Colonic mucosa (tissue), 4 donors: ENCODE measurements around the gene PRSS36. TPM values are rescaled to one million over a fixed set of nuclear protein-coding genes. Genes with fewer than 3 reads are reported as not detected.
"Not testable (repeated sequence)": the region's sequence is repeated elsewhere in the genome, so short reads cannot be mapped to it uniquely, and the experiment has no call there.

Experiments used
- DNase-seq: peaks from one replicate; pipeline ENCODE4 v3.0.0-alpha.2; 2020
- H3K27ac ChIP-seq: fragments of 200-600 bp; one replicate; pipeline ENCODE4 v1.8.0; 2021
- H3K27me3 ChIP-seq: fragments of 200-600 bp; one replicate; pipeline ENCODE4 v1.8.0; 2021
- H3K36me3 ChIP-seq: fragments of 200-600 bp; one replicate; pipeline ENCODE4 v1.8.0; 2021
- H3K4me1 ChIP-seq: fragments of 200-600 bp; one replicate; pipeline ENCODE4 v1.8.0; 2021; ENCODE audit warnings: mild to moderate bottlenecking
- H3K4me3 ChIP-seq: fragments of 200-600 bp; one replicate; pipeline ENCODE4 v1.8.0; 2021
- H3K9ac ChIP-seq, 2 donors: one replicate each; pipeline ENCODE4 v1.7.0; 2013; ENCODE audit warnings: control low read depth in 2 of 2, low read depth in 2 of 2, low read length in 2 of 2
- H3K9me3 ChIP-seq: fragments of 200-600 bp; one replicate; pipeline ENCODE4 v1.8.0; 2021
- intact Hi-C: fragments of 100-400 bp; cut with DNase I; formaldehyde crosslinking; loops from one replicate; pipeline ENCODE4 v1.14.1; 2022
- total RNA-seq, 2 donors: library from RNA; stranded (reverse); fragmentation: NEBNext Ultra II Directional in 1 of 2; extraction: Animal tissue kit (Norgen Biotek cat#: 25700) in 1 of 2; gene quantifications; one replicate each; pipeline ENCODE4 v1.2.1, GENCODE V29; 2021
- TF ChIP-seq, protein P1 (sequence below): fragments of 200-600 bp; IDR thresholded peaks from one replicate; pipeline ENCODE4 v1.8.0; 2022; ENCODE audit warnings: antibody characterized with exemption, mild to moderate bottlenecking
- donor health status: healthy.
- donor health status: DM: no; HTN: no; CAD: no.
- donor health status: DM: no; HTN: no; CAD: no.

The PRSS36 gene
- total RNA-seq, 2 donors from 2014 or later = 3.6 to 6.4 TPM

DNA sequence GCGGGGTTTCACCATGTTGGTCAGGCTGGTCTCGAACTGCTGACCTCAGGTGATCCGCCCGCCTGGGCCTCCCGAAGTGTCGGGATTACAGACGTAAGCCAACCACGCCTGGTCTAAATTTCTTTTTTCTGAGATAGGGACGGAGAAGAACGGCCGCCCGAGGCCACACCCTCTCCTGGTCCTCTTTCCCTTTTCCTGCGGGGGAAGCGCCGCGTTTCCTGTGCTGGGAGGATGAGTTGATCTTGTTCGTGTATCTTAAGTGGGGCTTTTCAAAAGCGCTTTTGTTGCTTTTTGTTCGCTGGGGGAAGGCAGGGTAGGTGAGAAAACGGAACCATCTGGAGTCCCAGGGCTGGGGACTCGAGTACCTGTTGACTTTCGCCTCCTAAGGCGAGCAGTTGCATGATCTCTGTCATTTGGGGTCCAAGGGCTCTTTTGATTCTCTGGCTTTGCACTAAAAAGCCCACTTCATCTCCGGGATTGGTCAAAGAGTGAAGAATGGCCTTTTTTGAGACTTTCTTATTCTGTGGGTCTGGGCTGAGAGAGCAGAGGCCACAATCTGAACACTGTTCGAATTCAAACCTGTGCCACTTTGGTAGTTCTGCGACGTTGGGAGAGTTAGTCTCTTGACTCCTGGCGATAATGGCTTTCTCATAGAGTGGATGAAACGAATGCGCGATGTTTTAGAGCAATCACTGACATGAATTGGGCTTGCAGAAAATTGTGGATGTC is 31.4 kb upstream of the PRSS36 start:
- DNase-seq = peak; percentile 54
- peak overlapping the region; percentile 90 to 95 for H3K9ac ChIP-seq
- peaks cover 16% of the 10 kb centered on the region for H3K36me3 ChIP-seq
- H3K4me1 ChIP-seq = peaks cover 14% of the 10 kb centered on the region
- no peaks in the 10 kb centered on the region for H3K27me3 ChIP-seq
- H3K4me3 ChIP-seq = peak overlapping the region; percentile 79
- no peaks in the 10 kb centered on the region for H3K9me3 ChIP-seq
- TF ChIP-seq, protein P1, sequence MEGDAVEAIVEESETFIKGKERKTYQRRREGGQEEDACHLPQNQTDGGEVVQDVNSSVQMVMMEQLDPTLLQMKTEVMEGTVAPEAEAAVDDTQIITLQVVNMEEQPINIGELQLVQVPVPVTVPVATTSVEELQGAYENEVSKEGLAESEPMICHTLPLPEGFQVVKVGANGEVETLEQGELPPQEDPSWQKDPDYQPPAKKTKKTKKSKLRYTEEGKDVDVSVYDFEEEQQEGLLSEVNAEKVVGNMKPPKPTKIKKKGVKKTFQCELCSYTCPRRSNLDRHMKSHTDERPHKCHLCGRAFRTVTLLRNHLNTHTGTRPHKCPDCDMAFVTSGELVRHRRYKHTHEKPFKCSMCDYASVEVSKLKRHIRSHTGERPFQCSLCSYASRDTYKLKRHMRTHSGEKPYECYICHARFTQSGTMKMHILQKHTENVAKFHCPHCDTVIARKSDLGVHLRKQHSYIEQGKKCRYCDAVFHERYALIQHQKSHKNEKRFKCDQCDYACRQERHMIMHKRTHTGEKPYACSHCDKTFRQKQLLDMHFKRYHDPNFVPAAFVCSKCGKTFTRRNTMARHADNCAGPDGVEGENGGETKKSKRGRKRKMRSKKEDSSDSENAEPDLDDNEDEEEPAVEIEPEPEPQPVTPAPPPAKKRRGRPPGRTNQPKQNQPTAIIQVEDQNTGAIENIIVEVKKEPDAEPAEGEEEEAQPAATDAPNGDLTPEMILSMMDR = no peak
- intact Hi-C loops = loop anchor here (10.0 kb wide), 1 partner anchor 274 kb away; the partner anchor contains the start of gene ARMC5
- H3K27ac ChIP-seq = peak overlapping the region; percentile 81

GRCh38 chr16:31179747-31180459 is 30.0 kb upstream of the PRSS36 start, which contains the start of gene FUS:
FUS (plus strand) TSS chr16:31180139; CDS start chr16:31180215, 76 bp downstream.
- Histone ChIP-seq H3K9me3 (no peaks in the 10 kb centered on the region), H3K36me3 (peaks cover 9% of the 10 kb centered on the region), H3K4me3 (peak within 1 kb of the TSS; percentile 79), H3K27me3 (no peaks in the 10 kb centered on the region), H3K9ac (peak within 1 kb of the TSS; percentile 90 to 95), H3K4me1 (peaks cover 14% of the 10 kb centered on the region), H3K27ac (peak within 1 kb of the TSS; percentile 81)
- DNase-seq = peak; percentile 93
- TF ChIP-seq, protein P1 = no peak
- intact Hi-C loops = loop anchor here (10.0 kb wide), 1 partner anchor 275 kb away; the partner anchor contains the start of gene ARMC5

GRCh38 chr16:31179219-31179746 is 29.4 kb upstream of the PRSS36 start:
- peaks cover 14% of the 10 kb centered on the region for H3K4me1 ChIP-seq

GRCh38 chr16:31177136-31177535 is 27.3 kb upstream of the PRSS36 start:
- TF ChIP-seq, protein P1 = no peak
- Histone ChIP-seq H3K9ac (no peak overlapping the region), H3K36me3 (no peaks in the 10 kb centered on the region), H3K4me3 (no peak overlapping the region), H3K9me3 (no peaks in the 10 kb centered on the region), H3K4me1 (peaks cover 5% of the 10 kb centered on the region), H3K27ac (no peak overlapping the region), H3K27me3 (no peaks in the 10 kb centered on the region)
- intact Hi-C loops = no loop called here
- DNase-seq = no peak

More at GRCh38 chr16:31179219-31179746, 29.4 kb upstream of the PRSS36 start:
- Histone ChIP-seq H3K36me3 (peaks cover 9% of the 10 kb centered on the region), H3K9me3 (no peaks in the 10 kb centered on the region), H3K9ac (peak overlapping the region; percentile 86 to 95), H3K4me3 (peak overlapping the region; percentile 79), H3K27ac (peak overlapping the region; percentile 81), H3K27me3 (no peaks in the 10 kb centered on the region)
- intact Hi-C loops = no loop called here
- TF ChIP-seq, protein P1 = no peak
- no peak for DNase-seq

GRCh38 chr16:31170048-31170447 is 20.2 kb upstream of the PRSS36 start:
- H3K27me3 ChIP-seq, intact Hi-C loops, H3K4me3 ChIP-seq, H3K27ac ChIP-seq, H3K9ac ChIP-seq, H3K4me1 ChIP-seq, DNase-seq, H3K36me3 ChIP-seq, H3K9me3 ChIP-seq: not testable (repeated sequence)
